Smooth muscle cell of trachea (primary cell): ENCODE measurements around the gene SPIRE2. TPM values are rescaled to one million over a fixed set of nuclear protein-coding genes. Genes with fewer than 3 reads are reported as not detected.

ENCODE experiments used
- total RNA-seq: library from RNA; depleted of rRNA; stranded (reverse); fragments of >200 nt; gene quantifications from 2 replicates; pipeline ENCODE4 v1.2.1, GENCODE V29; 2014

The SPIRE2 gene, protein sequence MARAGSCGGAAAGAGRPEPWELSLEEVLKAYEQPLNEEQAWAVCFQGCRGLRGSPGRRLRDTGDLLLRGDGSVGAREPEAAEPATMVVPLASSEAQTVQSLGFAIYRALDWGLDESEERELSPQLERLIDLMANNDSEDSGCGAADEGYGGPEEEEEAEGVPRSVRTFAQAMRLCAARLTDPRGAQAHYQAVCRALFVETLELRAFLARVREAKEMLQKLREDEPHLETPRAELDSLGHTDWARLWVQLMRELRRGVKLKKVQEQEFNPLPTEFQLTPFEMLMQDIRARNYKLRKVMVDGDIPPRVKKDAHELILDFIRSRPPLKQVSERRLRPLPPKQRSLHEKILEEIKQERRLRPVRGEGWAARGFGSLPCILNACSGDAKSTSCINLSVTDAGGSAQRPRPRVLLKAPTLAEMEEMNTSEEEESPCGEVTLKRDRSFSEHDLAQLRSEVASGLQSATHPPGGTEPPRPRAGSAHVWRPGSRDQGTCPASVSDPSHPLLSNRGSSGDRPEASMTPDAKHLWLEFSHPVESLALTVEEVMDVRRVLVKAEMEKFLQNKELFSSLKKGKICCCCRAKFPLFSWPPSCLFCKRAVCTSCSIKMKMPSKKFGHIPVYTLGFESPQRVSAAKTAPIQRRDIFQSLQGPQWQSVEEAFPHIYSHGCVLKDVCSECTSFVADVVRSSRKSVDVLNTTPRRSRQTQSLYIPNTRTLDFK
- total RNA-seq = 2.2 and 3.6 TPM in 2 replicates

DNA sequence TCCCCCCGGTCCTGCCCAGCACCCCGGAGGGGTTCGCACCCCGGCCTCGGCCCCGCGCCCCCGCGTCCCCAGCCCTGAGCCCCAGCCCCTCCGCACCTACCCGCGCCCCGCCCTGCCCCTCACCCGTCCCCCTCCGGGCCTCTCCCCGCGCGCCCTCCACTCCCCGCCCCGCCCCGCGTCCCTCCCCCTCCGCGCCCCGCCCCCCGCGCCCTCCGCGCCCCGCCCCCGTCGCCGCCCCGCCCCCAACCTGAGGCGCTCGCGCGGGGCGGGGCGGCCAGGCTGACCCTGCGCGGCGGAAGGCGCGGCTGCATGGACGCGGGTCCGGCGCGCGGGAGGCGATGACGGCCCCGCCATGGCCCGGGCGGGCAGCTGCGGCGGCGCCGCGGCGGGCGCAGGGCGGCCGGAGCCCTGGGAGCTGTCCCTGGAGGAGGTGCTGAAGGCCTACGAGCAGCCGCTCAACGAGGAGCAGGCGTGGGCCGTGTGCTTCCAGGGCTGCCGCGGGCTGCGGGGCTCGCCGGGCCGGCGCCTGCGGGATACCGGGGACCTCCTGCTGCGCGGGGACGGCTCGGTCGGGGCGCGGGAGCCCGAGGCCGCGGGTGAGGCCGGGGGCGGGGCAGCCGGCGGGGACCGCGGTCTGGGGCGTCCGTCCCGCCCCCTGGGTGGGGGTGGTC is at the start of gene SPIRE2:
Gene SPIRE2 (plus strand): TSS at position 277 of the 671 bp plus-strand sequence. CDS start 76 bp downstream, at position 353.

DNA sequence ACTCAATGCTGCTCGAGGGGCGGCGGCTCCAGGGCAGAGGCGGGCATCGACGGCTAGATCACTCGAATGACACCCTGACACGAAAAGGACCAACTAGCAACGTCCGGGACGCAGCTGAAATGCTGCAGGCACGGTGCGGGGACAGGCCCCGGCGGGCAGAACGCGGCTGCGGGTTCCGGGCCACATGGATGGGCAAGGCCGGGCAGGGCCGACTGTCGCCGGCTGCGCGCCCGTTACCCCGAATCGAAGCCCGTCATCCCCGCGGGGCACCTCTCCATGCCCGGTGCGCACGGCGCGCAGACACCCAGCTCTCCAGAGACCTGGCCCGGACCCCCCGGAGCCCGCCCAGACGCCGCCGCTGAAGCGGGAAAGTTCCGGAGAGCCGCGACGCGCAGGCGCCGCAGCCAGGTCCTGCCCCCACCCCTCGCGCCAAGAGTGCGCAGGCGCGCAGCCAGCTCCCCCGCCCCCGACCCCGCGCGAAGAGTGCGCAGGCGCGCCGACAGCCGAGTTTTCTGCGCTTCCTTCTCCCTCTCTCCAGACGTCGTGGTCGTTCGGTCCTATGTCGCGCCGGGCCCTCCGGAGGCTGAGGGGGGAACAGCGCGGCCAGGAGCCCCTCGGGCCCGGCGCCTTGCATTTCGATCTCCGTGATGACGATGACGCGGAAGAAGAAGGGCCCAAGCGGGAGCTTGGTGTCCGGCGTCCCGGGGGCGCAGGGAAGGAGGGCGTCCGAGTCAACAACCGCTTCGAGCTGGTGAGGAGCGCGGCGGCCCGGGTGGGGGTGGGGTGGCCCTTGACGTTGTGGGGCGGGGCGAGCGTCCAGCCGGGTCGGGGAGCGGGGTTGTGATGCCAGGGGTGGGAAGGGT is 45.1 kb downstream of the SPIRE2 start, which contains the start of gene TCF25:
Gene TCF25 (plus strand): TSS at position 484 of the 863 bp plus-strand sequence. CDS start 76 bp downstream, at position 560.

DNA sequence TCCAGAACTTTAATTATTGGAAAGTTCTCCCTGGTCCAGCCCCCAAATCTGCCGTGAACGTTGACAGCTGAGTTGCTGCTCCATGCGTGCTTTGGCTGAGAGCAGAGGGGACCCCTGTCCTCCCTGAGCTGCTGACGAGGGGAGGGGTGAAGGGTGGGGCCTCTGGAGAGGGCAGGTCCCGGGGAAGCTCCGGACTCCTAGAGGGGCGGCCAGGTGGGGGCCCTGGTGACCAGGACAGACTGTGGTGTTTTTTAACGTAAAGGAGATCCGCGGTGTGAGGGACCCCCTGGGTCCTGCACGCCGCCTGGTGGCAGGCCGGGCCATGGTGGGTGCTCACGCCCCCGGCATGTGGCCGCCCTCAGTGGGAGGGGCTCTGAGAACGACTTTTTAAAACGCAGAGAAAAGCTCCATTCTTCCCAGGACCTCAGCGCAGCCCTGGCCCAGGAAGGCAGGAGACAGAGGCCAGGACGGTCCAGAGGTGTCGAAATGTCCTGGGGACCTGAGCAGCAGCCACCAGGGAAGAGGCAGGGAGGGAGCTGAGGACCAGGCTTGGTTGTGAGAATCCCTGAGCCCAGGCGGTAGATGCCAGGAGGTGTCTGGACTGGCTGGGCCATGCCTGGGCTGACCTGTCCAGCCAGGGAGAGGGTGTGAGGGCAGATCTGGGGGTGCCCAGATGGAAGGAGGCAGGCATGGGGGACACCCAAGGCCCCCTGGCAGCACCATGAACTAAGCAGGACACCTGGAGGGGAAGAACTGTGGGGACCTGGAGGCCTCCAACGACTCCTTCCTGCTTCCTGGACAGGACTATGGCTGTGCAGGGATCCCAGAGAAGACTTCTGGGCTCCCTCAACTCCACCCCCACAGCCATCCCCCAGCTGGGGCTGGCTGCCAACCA is 90.4 kb downstream of the SPIRE2 start, which contains the start of gene MC1R:
Gene MC1R (plus strand): TSS at position 410 of the 895 bp plus-strand sequence. CDS start 397 bp downstream, at position 807.

Other genes with a start within 250 kb of the SPIRE2 start
- gene DPEP1, start 214.8 kb upstream of the SPIRE2 start, total RNA-seq = 0.33 TPM in 1 of 2 replicates, not detected in the other
- 91.3 and 125 TPM in 2 replicates for gene CHMP1A, start 170.8 kb upstream of the SPIRE2 start, total RNA-seq
- gene SPATA33, start 170.6 kb upstream of the SPIRE2 start, total RNA-seq = 2.5 and 3.6 TPM in 2 replicates
- gene CDK10, start 141.8 kb upstream of the SPIRE2 start, total RNA-seq = 39.6 and 39.9 TPM in 2 replicates
- 7.7 and 14.2 TPM in 2 replicates for gene SPATA2L, start 126.8 kb upstream of the SPIRE2 start, total RNA-seq
- 12.8 and 18.2 TPM in 2 replicates for gene VPS9D1, start 107.6 kb upstream of the SPIRE2 start, total RNA-seq
- gene ZNF276, start 106.9 kb upstream of the SPIRE2 start, total RNA-seq = 12.2 and 16.2 TPM in 2 replicates
- 6.1 and 14.0 TPM in 2 replicates for gene FANCA, start 11.8 kb upstream of the SPIRE2 start, total RNA-seq
- 215 and 233 TPM in 2 replicates for gene TCF25, start 45.1 kb downstream of the SPIRE2 start, total RNA-seq
- 7.1 and 10.3 TPM in 2 replicates for gene MC1R, start 90.4 kb downstream of the SPIRE2 start, total RNA-seq
- 559 and 710 TPM in 2 replicates for gene TUBB3, start 94.9 kb downstream of the SPIRE2 start, total RNA-seq
- gene DEF8, start 120.3 kb downstream of the SPIRE2 start, total RNA-seq = 105 and 112 TPM in 2 replicates
- gene DBNDD1, start 191.0 kb downstream of the SPIRE2 start, total RNA-seq = 3.1 and 4.1 TPM in 2 replicates
- not detected in 2 replicates for gene PRDM7, start 248.9 kb downstream of the SPIRE2 start, total RNA-seq